Stimulated activated CD8-positive, alpha-beta memory T cell treated with anti-CD3 and anti-CD28 coated beads, Interleukin-4, amount 100 ng/mL, for 48 hours (primary cell): ENCODE results near the gene PRMT9.

Source experiments
- DNase-seq: peaks from one replicate; pipeline ENCODE4 v3.0.0-alpha.2; 2020

Gene PRMT9

DNA sequence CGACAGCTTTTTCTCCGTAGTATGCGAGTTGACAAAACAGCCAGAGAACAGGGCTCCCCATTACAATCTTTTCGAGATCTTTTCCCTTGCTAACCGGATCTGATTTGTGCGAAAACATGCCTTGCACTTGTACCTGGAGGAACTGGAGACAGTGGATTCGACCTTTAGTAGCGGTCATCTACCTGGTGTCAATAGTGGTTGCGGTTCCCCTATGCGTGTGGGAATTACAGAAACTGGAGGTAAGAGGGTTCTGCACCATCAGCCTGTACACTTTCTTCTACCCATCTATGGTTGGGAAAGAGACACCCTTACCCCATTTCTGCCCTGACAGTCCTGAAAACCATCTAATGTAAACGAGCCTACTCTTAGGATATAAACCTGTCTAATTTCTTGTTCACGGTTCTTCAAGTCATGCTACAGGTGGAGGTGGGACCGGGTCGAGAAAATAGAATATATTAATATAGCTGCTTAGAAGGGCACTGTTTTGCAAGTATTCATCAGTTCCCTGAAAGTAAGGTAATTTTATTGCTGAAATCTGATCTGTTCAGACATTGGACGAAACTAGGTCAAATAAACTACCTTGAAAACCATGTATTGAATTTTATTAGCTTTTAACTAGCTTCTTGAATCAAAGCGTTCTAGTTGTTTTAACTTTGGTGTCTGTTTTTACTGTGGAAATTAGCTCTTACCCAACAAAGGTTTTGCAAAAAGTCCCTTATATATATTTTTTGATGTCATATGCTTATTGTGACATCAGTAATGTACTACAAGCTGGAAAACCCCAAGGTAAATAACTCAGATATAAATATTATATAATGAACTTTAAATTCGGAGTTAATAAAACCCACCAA lies 65.9 kb downstream of the PRMT9 start:
- DNase-seq: no peak

DNA sequence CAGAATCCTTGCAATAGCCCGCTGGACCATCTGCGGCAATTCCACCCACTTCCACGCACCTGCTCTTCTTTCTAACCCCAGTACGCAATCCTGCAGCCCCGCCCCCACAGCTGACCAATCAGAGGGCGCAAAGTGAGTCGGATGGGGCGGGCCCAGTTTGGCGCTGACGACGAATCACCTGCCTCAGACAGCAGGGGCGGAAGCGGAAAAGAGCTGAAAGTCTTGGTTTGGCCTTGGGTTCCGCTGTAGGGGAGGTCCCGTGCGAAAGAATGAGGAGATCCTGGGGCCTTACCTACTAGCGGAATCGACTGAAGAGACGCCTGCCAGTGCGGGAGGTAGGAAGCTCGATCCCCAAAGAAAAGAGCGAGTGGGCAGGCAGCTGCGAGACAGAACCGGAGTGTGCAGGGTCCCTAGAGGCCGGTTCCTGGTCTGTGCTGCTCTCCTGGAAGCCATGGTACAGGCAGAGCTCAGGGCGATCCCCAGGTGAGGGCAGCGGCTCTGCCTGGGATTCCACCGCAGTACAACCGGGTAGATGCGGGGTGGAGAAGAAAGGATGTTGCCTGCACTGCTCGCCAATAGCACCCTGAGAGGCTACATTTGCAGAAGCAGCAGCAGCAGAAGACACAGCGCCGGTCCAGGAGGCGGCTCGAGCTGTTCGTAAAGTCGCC lies 66.7 kb downstream of the PRMT9 start, which contains the start of gene TMEM184C:
Gene TMEM184C (plus strand): TSS at position 225 of the 668 bp plus-strand sequence. CDS start 560 bp downstream, outside the sequence.
- peak; percentile 99 for DNase-seq

DNA sequence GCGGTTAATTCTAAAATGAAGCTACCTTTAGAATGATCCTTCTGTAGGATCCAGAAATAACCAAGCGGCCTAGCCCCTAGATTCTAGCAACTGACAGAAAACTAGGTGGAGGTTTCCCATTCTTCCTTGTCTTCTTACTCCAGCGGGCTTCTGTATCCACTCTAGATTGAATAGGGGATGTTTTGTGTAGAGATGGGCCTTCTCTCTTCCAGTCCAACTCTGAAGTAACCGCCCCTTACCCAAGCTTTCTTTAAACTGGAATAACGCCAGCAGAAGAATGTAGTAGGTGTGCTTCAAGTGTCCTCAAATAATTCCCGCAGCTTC lies 67.2 kb downstream of the PRMT9 start:
- no peak for DNase-seq

DNA sequence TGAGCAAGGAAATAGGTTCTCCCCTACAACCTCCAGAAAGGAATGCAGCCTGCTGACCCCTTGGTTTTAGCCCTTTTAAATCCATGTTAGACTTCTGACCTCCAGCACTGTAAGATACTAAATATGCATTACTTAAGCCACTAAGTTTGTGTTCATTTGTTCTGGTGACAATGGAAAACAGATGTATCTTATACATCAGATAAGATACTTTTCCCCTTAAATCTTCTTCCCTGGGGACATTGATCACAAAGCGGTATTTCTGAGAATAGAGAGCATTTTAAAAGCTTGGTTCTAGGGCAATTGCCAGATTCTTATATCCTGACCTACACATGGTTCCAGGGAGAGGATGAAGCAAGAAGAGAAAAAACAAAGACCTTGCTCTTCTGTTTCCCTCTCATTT lies 73.3 kb downstream of the PRMT9 start:
- no peak for DNase-seq

DNA sequence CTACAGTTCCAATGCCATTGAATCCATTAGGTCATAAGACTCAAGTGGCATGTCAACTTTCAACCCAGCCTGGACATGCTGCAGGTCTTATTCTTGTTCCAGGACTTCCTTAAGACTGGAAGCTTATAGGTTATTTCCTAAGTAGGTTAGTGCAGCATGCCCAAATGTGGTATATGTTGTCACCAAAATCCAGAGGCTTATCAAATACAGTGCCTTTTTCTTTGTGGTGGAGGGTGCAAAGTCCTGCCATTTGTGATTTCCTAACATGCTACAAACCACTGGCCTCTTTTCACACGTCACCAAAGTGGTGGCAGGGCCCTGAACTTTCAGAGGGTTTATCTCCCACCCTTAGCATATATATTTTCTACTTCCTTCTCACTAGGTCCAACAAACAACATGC lies 76.5 kb downstream of the PRMT9 start:
- DNase-seq: no peak

DNA sequence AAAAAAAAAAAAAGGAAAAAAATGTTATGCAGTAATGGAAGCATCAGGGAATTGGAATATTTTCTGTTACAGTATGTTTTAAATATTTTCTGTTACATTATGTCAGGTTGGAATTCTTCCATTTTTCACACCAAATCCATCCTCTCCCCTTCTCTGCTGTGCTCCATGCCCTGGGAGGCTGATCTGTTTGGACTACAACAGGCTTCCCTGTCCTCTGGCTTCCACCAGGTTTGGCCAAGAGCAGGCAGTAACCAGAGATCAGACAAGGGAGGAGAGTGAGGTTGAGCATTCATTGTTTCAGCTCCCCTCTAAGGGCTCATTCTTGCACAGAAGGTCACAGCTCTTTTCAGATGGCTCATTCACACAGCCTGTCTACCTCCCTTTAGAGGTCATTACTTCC lies 78.5 kb downstream of the PRMT9 start:
- DNase-seq: no peak

DNA sequence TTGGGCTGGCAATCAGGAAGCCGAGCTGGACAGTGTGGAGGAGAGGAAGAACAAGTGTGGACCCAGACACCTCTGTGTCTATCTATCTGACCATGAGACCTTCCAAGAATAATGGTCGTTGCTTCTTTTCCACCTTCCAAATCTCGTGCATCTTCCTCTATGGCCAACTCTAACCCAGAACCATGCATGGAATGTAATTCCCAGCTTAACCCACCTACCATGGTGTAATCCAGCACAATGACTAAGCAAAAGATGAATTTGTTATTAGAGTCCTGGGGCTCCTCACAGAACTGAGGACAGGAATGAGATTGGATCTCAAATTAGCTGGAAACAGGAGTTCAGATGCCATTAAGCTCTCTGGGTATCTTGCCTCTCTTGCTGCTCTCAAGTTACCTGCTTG lies 84.2 kb downstream of the PRMT9 start:
- DNase-seq: no peak

DNA sequence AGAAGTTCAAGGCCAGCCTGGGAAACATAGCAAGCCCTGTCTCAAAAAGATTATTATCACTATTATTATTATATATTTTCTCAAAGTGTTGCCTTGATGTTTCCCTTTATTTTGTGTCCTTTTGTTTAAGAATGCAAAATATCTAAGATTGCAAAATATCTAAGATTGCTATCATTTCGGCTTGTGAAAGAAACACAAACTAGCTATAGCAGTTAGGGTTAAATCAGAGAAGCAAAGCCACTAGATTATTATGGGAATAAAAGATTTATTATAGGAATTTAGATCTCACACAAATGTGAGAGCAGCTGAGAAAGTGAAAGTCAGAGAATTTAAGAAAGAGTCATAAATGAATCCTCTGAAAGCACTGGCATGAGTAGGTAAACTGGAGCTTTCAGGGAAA lies 84.8 kb downstream of the PRMT9 start:
- DNase-seq: no peak

DNA sequence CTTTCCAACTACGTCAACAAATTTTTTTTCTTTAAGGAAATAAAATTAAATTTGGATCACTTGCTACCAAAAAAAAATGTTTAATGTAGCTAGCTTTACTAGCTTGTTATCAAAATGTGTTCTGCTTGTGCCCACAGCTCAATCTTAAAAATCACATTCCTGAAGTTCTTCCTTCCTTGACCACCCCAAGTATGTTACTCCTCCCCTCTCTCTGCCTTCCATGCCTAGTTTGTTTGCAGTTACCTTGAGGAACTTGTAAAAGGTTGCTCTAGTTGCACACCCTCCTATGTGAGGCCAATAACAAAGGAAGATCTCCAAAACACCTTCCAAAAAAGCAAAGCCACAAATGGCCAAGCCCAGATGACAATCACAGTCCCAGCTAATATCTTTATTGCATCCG lies 86.4 kb downstream of the PRMT9 start:
- DNase-seq: no peak

DNA sequence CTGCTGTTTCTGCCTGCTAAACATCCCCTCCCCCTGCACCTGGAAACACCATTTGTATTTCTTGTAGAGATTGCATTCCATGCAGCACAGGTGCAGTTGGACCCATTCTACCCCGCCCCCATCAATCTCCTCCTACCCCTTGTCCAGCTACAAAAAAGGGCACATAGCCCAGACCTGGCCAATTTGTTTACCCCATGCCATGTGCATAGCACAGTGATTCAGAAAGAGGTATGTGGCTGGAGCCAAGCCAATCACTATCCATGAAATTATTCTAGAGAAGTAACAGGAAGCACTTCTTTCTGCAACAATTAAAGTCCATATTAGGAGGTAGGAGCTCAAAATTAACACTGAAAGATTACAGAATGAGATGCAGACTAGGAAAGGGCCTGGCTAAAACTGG lies 87.0 kb downstream of the PRMT9 start:
- no peak for DNase-seq

DNA sequence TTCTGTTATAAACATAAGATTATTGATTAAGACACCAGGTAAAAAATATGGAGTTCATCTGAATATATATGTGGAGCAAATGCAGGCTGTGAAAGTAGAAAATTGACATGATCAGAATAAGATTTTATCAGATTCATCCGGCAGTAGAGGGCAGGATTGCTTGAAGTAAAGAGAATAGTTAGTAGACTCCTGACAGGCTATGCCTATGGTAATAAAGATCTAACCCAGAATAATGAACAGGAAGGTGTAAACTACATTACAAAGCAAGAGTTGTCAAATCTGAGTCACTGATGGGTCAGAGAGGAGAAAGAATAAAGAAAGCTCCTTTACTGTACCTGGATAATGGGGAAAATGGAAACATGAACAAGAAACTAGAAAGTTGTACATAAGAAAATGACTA lies 87.6 kb downstream of the PRMT9 start:
- DNase-seq: no peak

DNA sequence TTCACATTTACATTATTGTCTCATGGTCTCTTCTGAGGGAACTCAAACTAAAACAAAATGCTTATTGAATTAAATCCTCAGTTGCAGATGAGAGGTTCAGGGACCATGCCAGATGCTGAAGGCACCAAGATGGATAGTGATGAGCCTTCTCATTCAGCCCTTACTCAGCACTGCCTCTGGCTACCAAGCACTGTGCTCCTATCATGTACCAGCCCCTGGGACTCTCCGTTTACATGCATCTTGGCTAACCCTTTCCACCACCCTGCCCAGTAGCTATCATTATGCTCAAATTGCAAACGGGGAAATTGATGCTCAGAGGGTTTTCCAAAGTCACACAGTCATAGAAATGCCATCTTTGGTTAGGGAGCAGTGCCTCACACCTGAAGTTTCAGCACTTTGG lies 89.4 kb downstream of the PRMT9 start:
- DNase-seq: no peak

DNA sequence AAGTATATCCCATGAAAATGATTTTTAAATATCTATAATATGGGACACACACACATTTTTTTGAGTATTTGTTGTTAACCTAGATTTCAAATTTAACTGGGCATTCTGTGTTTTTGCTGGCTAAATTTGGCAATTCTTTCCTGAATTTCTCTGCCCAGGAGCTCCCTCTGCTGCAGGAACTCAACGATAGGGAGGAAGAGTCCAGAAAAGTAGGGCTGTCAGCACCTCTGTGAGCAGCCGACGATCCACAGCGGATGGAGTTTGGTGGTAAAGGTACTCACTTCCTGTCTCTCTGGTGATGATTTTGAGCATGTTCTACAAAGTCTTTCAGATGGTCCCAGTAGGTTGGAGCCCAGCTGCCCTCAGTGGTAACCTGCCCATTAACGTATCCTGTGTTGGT lies 89.9 kb downstream of the PRMT9 start:
- no peak for DNase-seq

DNA sequence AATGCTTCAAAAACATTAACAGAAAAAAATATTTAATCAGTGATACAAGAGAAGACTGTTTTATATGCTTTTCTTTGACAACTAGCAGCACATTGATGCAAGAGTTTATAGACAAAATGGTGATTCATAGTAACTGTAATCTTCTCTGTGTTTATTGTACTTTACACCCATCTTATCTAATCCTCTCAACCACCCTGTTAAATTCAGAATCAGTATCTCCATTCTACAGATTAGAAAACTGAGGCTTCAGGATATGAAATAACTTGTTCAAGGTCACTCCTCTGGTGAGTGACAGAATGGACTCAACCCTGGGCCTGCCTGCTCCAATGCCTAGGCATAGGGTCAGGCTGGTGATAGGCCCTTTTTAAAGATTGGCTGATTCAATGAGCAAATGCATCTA lies 92.9 kb downstream of the PRMT9 start:
- no peak for DNase-seq

DNA sequence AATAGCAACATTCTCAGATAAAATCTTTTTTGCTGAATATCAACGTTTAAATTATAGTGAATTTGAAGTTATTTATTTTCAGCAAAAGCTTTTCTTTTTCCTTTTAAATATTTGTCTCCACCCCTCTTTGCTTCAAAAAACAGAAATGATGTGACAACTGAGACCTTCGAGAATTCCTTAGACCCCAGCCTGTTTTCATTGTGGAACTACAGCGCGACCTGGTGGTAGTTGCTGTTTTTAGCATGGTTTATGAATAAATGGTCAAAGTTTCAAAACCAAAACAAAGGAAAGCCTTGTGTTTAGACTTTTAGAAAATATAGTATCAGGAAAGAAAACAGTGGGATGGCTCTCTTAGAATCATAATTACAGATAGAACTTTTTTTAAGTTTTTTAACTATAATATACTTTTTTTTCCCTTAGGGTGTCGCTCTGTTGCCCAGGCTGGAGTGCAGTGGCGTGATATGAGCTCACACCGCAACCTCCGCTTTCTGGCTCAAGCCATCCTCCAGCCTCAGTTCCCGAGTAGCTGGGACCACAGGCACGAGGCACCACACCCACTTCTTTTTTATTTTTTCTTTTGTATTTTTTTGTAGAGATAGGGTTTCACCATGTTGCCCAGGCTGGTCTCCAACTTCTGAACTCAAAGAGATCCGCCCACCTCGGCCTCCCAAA lies 93.6 kb downstream of the PRMT9 start:
- peak; percentile 73 for DNase-seq

DNA sequence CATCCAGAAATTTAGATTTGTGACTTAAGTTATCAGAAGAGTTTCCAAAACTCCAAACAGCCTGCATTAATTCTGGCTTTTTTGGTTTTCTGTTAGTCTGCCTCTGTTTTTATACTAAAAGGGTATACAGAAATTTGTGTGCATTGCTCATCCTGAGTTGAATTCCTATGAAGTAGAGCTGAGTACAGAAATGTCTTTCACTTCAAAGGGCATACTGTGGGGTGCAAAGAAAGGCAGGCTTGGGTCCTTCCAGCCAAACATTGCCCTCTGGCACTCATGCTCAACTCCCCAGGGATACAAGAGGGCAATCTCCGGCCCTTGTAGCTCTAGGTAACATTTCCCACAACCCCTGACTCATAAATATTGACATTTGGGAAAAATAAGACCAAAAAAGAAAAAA lies 94.4 kb downstream of the PRMT9 start:
- DNase-seq: no peak
